ENCODE measurements around the gene LRGUK.

LRGUK gene

DNA sequence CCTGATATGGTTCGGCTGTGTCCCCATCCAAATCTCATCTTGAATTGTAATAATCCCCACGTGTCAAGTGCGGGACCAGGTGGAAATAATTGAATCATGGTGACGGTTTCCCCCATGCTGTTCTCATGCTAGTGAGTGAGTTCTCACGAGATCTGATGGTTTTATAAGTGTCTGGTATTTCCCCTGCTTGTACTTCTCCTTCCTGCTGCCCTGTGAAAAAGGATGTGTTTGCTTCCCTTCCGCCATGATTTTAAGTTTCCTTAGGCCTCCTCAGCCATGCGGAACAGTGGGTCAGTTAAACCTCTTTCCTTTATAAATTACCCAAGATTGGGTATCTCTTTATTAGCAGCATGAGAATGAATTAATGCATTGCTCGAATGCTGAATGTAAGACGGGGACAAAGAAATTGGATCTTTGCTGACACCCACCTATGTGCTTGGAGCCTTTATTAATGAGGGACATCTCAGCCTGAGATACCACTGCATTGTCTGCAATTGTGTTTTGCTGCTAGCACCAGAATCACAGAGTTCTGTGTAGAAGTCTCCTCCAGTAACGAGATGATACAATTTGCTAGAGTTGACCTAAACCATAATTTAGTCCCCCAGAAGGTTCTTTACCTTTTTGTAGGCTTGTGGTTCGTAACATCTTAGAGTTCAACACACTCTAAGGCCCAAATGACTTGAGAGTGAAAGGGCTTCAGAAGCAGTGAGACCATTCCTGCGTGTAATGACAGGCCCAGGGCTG is 160.9 kb downstream of the LRGUK start:
- no peaks in the 10 kb centered on the region for H3K9me3 ChIP-seq (ENCODE audit: control insufficient read depth, insufficient read depth, low read depth, low read length)
- H3K4me1 ChIP-seq (ENCODE audit: control insufficient read depth, insufficient read depth, low read length): no peaks in the 10 kb centered on the region
- CTCF ChIA-PET: no interaction called here
- no peak overlapping the region for H3K27ac ChIP-seq (ENCODE audit: extremely low read depth, low read depth, low read length)
- no peak overlapping the region for H3K4me3 ChIP-seq (ENCODE audit: low read depth, low read length)
- POLR2A ChIA-PET: no interaction called here
- 0 out of 2 replicates have a peak, but pooled peaks have one; percentile 8 for TF ChIP-seq TRIM28 (IDR thresholded peaks at IDR 0.05; ENCODE audit: borderline replicate concordance, low read length)
- TF ChIP-seq ZNF600 (tag by site-specific recombination; IDR thresholded peaks at IDR 0.05): 0 out of 2 replicates have a peak, but pooled peaks have one; percentile 37
- TF ChIP-seq GLI2 (tag by site-specific recombination; IDR thresholded peaks at IDR 0.05; ENCODE audit: borderline replicate concordance, low read depth): no peak
- peaks cover 0 to 16% of the 10 kb centered on the region in 2 experiments; a peak in 1 of 3 replicates for H3K36me3 ChIP-seq (ENCODE audit: control insufficient read depth in 2 of 2, insufficient read depth in 1 of 2, low read length in 2 of 2)

GRCh38 chr7:134289423-134289822 is 162.3 kb downstream of the LRGUK start:
- POLR2A ChIA-PET: no interaction called here
- H3K4me3 ChIP-seq (ENCODE audit: low read depth, low read length): no peak overlapping the region
- H3K9me3 ChIP-seq (ENCODE audit: control insufficient read depth, insufficient read depth, low read depth, low read length): no peaks in the 10 kb centered on the region
- no peak overlapping the region for H3K27ac ChIP-seq (ENCODE audit: extremely low read depth, low read depth, low read length)
- TF ChIP-seq KLF16 (tag by site-specific recombination; IDR thresholded peaks at IDR 0.05): no peak
- TF ChIP-seq ZNF18 (tag by site-specific recombination; IDR thresholded peaks at IDR 0.05): no peak
- no peak for TF ChIP-seq ZNF623 (tag by site-specific recombination; IDR thresholded peaks at IDR 0.05)
- TF ChIP-seq, protein P1, sequence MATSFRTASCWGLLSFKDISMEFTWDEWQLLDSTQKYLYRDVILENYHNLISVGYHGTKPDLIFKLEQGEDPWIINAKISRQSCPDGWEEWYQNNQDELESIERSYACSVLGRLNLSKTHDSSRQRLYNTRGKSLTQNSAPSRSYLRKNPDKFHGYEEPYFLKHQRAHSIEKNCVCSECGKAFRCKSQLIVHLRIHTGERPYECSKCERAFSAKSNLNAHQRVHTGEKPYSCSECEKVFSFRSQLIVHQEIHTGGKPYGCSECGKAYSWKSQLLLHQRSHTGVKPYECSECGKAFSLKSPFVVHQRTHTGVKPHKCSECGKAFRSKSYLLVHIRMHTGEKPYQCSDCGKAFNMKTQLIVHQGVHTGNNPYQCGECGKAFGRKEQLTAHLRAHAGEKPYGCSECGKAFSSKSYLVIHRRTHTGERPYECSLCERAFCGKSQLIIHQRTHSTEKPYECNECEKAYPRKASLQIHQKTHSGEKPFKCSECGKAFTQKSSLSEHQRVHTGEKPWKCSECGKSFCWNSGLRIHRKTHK (tag by site-specific recombination; IDR thresholded peaks at IDR 0.05): no peak
- no peak for TF ChIP-seq PRDM10 (tag by site-specific recombination; IDR thresholded peaks at IDR 0.05)
- TF ChIP-seq ZNF561 (tag by site-specific recombination; IDR thresholded peaks at IDR 0.05; ENCODE audit: borderline replicate concordance): no peak
- TF ChIP-seq, protein P2, sequence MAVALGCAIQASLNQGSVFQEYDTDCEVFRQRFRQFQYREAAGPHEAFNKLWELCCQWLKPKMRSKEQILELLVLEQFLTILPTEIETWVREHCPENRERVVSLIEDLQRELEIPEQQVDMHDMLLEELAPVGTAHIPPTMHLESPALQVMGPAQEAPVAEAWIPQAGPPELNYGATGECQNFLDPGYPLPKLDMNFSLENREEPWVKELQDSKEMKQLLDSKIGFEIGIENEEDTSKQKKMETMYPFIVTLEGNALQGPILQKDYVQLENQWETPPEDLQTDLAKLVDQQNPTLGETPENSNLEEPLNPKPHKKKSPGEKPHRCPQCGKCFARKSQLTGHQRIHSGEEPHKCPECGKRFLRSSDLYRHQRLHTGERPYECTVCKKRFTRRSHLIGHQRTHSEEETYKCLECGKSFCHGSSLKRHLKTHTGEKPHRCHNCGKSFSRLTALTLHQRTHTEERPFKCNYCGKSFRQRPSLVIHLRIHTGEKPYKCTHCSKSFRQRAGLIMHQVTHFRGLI (tag by site-specific recombination; IDR thresholded peaks at IDR 0.05): no peak
- TF ChIP-seq ZSCAN5A (tag by site-specific recombination; IDR thresholded peaks at IDR 0.05): no peak
- TF ChIP-seq ZNF311 (tag by site-specific recombination; IDR thresholded peaks at IDR 0.05; ENCODE audit: borderline replicate concordance): no peak
- TF ChIP-seq ZNF350 (tag by site-specific recombination; IDR thresholded peaks at IDR 0.05): no peak
- no peak for TF ChIP-seq ZNF416 (tag by site-specific recombination; IDR thresholded peaks at IDR 0.05)
- TF ChIP-seq TCF7L2 (IDR thresholded peaks at IDR 0.05; ENCODE audit: borderline replicate concordance, low read depth, low read length): no peak
- TF ChIP-seq ZNF558 (tag by site-specific recombination; IDR thresholded peaks at IDR 0.05): no peak
- TF ChIP-seq ZNF549 (tag by site-specific recombination; IDR thresholded peaks at IDR 0.05): no peak
- no peak for TF ChIP-seq ZSCAN23 (tag by site-specific recombination; IDR thresholded peaks at IDR 0.05)
- TF ChIP-seq ZNF132 (tag by site-specific recombination; IDR thresholded peaks at IDR 0.05; ENCODE audit: borderline replicate concordance): no peak
- no peak for TF ChIP-seq ZNF596 (tag by site-specific recombination; IDR thresholded peaks at IDR 0.05)
- TF ChIP-seq KLF7 (tag by site-specific recombination; IDR thresholded peaks at IDR 0.05; ENCODE audit: borderline replicate concordance): no peak
- no peak for TF ChIP-seq ZNF707 (tag by site-specific recombination; IDR thresholded peaks at IDR 0.05)
- TF ChIP-seq ZFHX2 (tag by site-specific recombination; conservative IDR thresholded peaks at IDR 0.05): no peak
- H3K4me1 ChIP-seq (ENCODE audit: control insufficient read depth, insufficient read depth, low read length): no peaks in the 10 kb centered on the region
- CTCF ChIA-PET: no interaction called here
- H3K36me3 ChIP-seq (ENCODE audit: control insufficient read depth in 2 of 2, insufficient read depth in 1 of 2, low read length in 2 of 2): peaks cover 0 to 28% of the 10 kb centered on the region in 2 experiments; a peak in 1 of 3 replicates

Data from HEK293 (cell line).